RWPE2 (cell line): ENCODE results near the gene ADRA2B.
"Not testable (repeated sequence)": the region's sequence is repeated elsewhere in the genome, so short reads cannot be mapped to it uniquely, and the experiment has no call there.

Source experiments
- ATAC-seq: fragments of 200-7000 bp; cut with Tn5 transposase; 3 replicates; pipeline ENCODE4 v1.9.1; 2021; ENCODE audit warnings: low read depth
- DNase-seq: peaks from one replicate; pipeline ENCODE4 v3.0.0-alpha.2; 2020; ENCODE audit warnings: low spot score
- H3K27ac ChIP-seq: fragments of 450-650 bp; 2 replicates; pipeline ENCODE4 v1.5.1; 2017; ENCODE audit warnings: mild to moderate bottlenecking; ENCODE audit not compliant: poor library complexity, severe bottlenecking
- H3K27me3 ChIP-seq: fragments of 250-450 bp; sonication (Bioruptor Pico); 2 replicates; pipeline ENCODE4 v1.5.1; 2021; ENCODE audit warnings: mild to moderate bottlenecking, moderate library complexity; ENCODE audit not compliant: insufficient read depth, poor library complexity, severe bottlenecking
- H3K36me3 ChIP-seq: fragments of 250-450 bp; sonication (Bioruptor Pico); 2 replicates; pipeline ENCODE4 v1.5.1; 2020; ENCODE audit warnings: low read depth, mild to moderate bottlenecking, moderate library complexity
- H3K4me1 ChIP-seq: fragments of 250-450 bp; sonication (Bioruptor Pico); 2 replicates; pipeline ENCODE4 v1.5.1; 2021; ENCODE audit warnings: mild to moderate bottlenecking, moderate library complexity; ENCODE audit not compliant: insufficient read depth, poor library complexity, severe bottlenecking
- H3K4me3 ChIP-seq: fragments of 250-450 bp; sonication (Bioruptor Pico); 2 replicates; pipeline ENCODE4 v1.5.1; 2021; ENCODE audit warnings: mild to moderate bottlenecking, moderate library complexity; ENCODE audit not compliant: severe bottlenecking
- H3K9me3 ChIP-seq: fragments of 250-450 bp; sonication (Bioruptor Pico); 2 replicates; pipeline ENCODE4 v1.5.1; 2021; ENCODE audit warnings: mild to moderate bottlenecking, moderate library complexity; ENCODE audit not compliant: severe bottlenecking
- CTCF ChIP-seq: fragments of 450-650 bp; IDR thresholded peaks from one replicate; pipeline ENCODE4 v1.5.1; 2017; ENCODE audit warnings: mild to moderate bottlenecking, moderate library complexity; ENCODE audit not compliant: poor library complexity, severe bottlenecking

Gene ADRA2B

GRCh38 chr2:96116424-96116878 is at the start of gene ADRA2B:
TSS of gene ADRA2B (minus strand) at chr2:96116571. CDS start at chr2:96116149, 422 bp downstream.
- Histone ChIP-seq H3K4me3 (peak within 1 kb of the TSS; percentile 46), H3K9me3 (no peaks in the 10 kb centered on the region), H3K27ac (no peak within 1 kb of the TSS), H3K36me3 (no peaks in the 10 kb centered on the region), H3K27me3 (no peaks in the 10 kb centered on the region), H3K4me1 (no peaks in the 10 kb centered on the region)
- ATAC-seq (peak; percentile 68), DNase-seq (no peak)
- no peak for TF ChIP-seq CTCF

GRCh38 chr2:96164459-96165184 is 48.3 kb upstream of the ADRA2B start:
- Histone ChIP-seq H3K27ac (no peak overlapping the region), H3K4me3 (no peak overlapping the region), H3K36me3 (no peaks in the 10 kb centered on the region), H3K27me3 (no peaks in the 10 kb centered on the region), H3K4me1 (no peaks in the 10 kb centered on the region), H3K9me3 (no peaks in the 10 kb centered on the region)
- DNase-seq (no peak), ATAC-seq (no peak)
- no peak for TF ChIP-seq CTCF

- H3K27ac ChIP-seq: no peak overlapping the region
- ATAC-seq (no peak), DNase-seq (peak; percentile 34)
- no peaks in the 10 kb centered on the region for H3K36me3 ChIP-seq
- no peak overlapping the region for H3K4me3 ChIP-seq
- no peak for TF ChIP-seq CTCF
- no peaks in the 10 kb centered on the region for H3K4me1 ChIP-seq
- no peaks in the 10 kb centered on the region for H3K9me3 ChIP-seq
- no peaks in the 10 kb centered on the region for H3K27me3 ChIP-seq
Observed at GRCh38 chr2:96163768-96164429, 47.5 kb upstream of the ADRA2B start.

- Histone ChIP-seq H3K4me1 (no peaks in the 10 kb centered on the region), H3K4me3 (no peak overlapping the region), H3K27me3 (no peaks in the 10 kb centered on the region), H3K36me3 (no peaks in the 10 kb centered on the region), H3K27ac (no peak overlapping the region), H3K9me3 (no peaks in the 10 kb centered on the region)
- DNase-seq (peak; percentile 35), ATAC-seq (no peak)
- TF ChIP-seq CTCF: no peak
Observed at GRCh38 chr2:96163415-96163767, 47.0 kb upstream of the ADRA2B start.

GRCh38 chr2:96161898-96162297 is 45.5 kb upstream of the ADRA2B start:
- Histone ChIP-seq H3K4me3 (no peak overlapping the region), H3K9me3 (no peaks in the 10 kb centered on the region), H3K27ac (no peak overlapping the region), H3K4me1 (no peaks in the 10 kb centered on the region), H3K36me3 (no peaks in the 10 kb centered on the region), H3K27me3 (no peaks in the 10 kb centered on the region)
- ATAC-seq: no peak
- no peak for TF ChIP-seq CTCF
- DNase-seq: no peak

GRCh38 chr2:96160366-96160765 is 44.0 kb upstream of the ADRA2B start:
- H3K4me1 ChIP-seq, ATAC-seq, H3K36me3 ChIP-seq, DNase-seq, H3K9me3 ChIP-seq, H3K27ac ChIP-seq, H3K4me3 ChIP-seq, H3K27me3 ChIP-seq: not testable (repeated sequence)
